ENCODE measurements around the gene NUMBL. TPM values are rescaled to one million over a fixed set of nuclear protein-coding genes. Genes with fewer than 3 reads are reported as not detected.

NUMBL gene
- total and polyA plus RNA-seq, 2 of the 8 experiments (the other 6 are each of a cell fraction or from before 2014, with no cell fraction given), result 13.5 to 24.8 TPM

- no peak for TF ChIP-seq CHD7 (IDR thresholded peaks at IDR 0.05; ENCODE audit: insufficient replicate concordance, low read length)
Observed at GRCh38 chr19:40626918-40627317, 63.5 kb downstream of the NUMBL start (continued).
